K562 (cell line): Measurements from ENCODE around the gene WDR90. TPM values are rescaled to one million over a fixed set of nuclear protein-coding genes. Genes with fewer than 3 reads are reported as not detected.
A peak's percentile ranks its signal among the peaks of the same experiment; 100 is the strongest.

Experiments
- ATAC-seq: fragments of 200-7000 bp; cut with Tn5 transposase; 3 replicates; pipeline ENCODE4 v1.9.1; 2020; ENCODE audit warnings: moderate library complexity
- BruUV-seq: library from RNA; stranded (reverse); fragments of 400-500 nt; replicated peaks from 2 replicates; lab custom pipeline; 2021; lab: Mats Ljungman, UMichigan
- CTCF ChIA-PET: fragments of 300-600 bp; formaldehyde crosslinking; extraction: SDS; loops from one replicate; lab custom pipeline; 2021; ENCODE audit warnings: low intra/inter-chr PET ratio; lab: Yijun Ruan, JAX
- POLR2A ChIA-PET: fragments of 300-600, 350-650 bp; sonication (Branson Sonifier 250); formaldehyde crosslinking; extraction: SDS; loops from one replicate; lab custom pipeline; 2021; ENCODE audit warnings: antibody characterized with exemption, inconsistent platforms; lab: Yijun Ruan, JAX
- DNase-seq, 4 experiments: peaks; one replicate each; pipeline versions ENCODE4 v3.0.0 to v3.0.0-alpha.2; 2011 to 2018; ENCODE audit warnings: low spot score in 3 of 4, mixed read lengths in 3 of 4; ENCODE audit errors: extremely low read depth in 1 of 4
- FAIRE-seq: peaks from 2 replicates; lab custom pipeline; 2011; peaks lifted over from hg19 to GRCh38; lab: Jason Lieb, UNC
- H2AFZ ChIP-seq: 2 replicates; pipeline ENCODE4 v1.6.0; 2011; ENCODE audit warnings: low read depth, low read length, control low read depth, inconsistent platforms
- H3K27ac ChIP-seq: fragments of 200-600 bp; 3 replicates; pipeline ENCODE4 v1.8.0; 2011; ENCODE audit warnings: low read depth, mild to moderate bottlenecking, control low read depth, inconsistent platforms, low read length, moderate library complexity, mixed read lengths; ENCODE audit errors: extremely low read depth
- H3K27me3 ChIP-seq, 2 experiments: fragments of 300-600 bp in 1 of 2; 2 replicates in 1 of 2; 3 replicates in 1 of 2; pipeline versions ENCODE4 v1.6.0 to v1.8.0; 2011; ENCODE audit warnings: inconsistent platforms in 2 of 2, low read length in 2 of 2, mild to moderate bottlenecking in 1 of 2, mixed read lengths in 1 of 2, moderate library complexity in 1 of 2; ENCODE audit not compliant: control insufficient read depth in 2 of 2, insufficient read depth in 2 of 2
- H3K36me3 ChIP-seq: fragments of 300-600 bp; 3 replicates; pipeline ENCODE4 v1.8.0; 2011; ENCODE audit warnings: mild to moderate bottlenecking, low read length, inconsistent platforms; ENCODE audit not compliant: control insufficient read depth, insufficient read depth
- H3K4me1 ChIP-seq, 2 experiments: fragments of 200-600 bp in 1 of 2; replicated peaks in 1 of 2; 2 replicates in 1 of 2; 3 replicates in 1 of 2; pipeline versions ENCODE4 v1.5.1 to v1.8.0; 2011; ENCODE audit warnings: inconsistent platforms in 2 of 2, low read length in 2 of 2, mild to moderate bottlenecking in 1 of 2, mixed read lengths in 1 of 2, moderate library complexity in 1 of 2; ENCODE audit not compliant: control insufficient read depth in 2 of 2, insufficient read depth in 2 of 2
- H3K4me2 ChIP-seq: 2 replicates; pipeline ENCODE4 v1.6.1; 2011; ENCODE audit warnings: low read length, control low read depth, inconsistent platforms, mixed read lengths; ENCODE audit not compliant: insufficient read depth
- H3K4me3 ChIP-seq: fragments of 200-600 bp; sonication (generic), shearing (Covaris generic); 2 replicates; pipeline ENCODE4 v1.5.1; 2016; ENCODE audit warnings: control low read depth, inconsistent platforms
- H3K79me2 ChIP-seq: fragments of 200-600 bp; 3 replicates; pipeline ENCODE4 v1.8.0; 2011; ENCODE audit warnings: low read length, inconsistent platforms; ENCODE audit not compliant: control insufficient read depth, insufficient read depth
- H3K9ac ChIP-seq, 2 experiments: 2 replicates each; pipeline versions ENCODE4 v1.6.0 to v1.6.1; 2011; ENCODE audit warnings: low read depth in 2 of 2, low read length in 2 of 2, control low read depth in 1 of 2, inconsistent platforms in 1 of 2, mild to moderate bottlenecking in 1 of 2, mixed read lengths in 1 of 2; ENCODE audit not compliant: insufficient read depth in 1 of 2
- H3K9me1 ChIP-seq: one replicate; pipeline ENCODE4 v1.6.0; 2011; ENCODE audit warnings: inconsistent platforms, mild to moderate bottlenecking, low read length, moderate library complexity; ENCODE audit not compliant: control insufficient read depth, insufficient read depth
- H3K9me3 ChIP-seq: replicated peaks from 2 replicates; pipeline ENCODE4 v1.5.1; 2011; ENCODE audit warnings: low read depth, low read length, inconsistent platforms; ENCODE audit not compliant: control insufficient read depth, insufficient read depth
- H4K20me1 ChIP-seq: replicated peaks from 2 replicates; pipeline ENCODE4 v1.6.1; 2011; ENCODE audit warnings: low read length, inconsistent platforms, mixed read lengths; ENCODE audit not compliant: control insufficient read depth, insufficient read depth
- PHF8 ChIP-seq: fragments of 200-600 bp; sonication (generic); IDR thresholded peaks from 2 replicates; pipeline ENCODE4 v1.6.1; 2012; ENCODE audit warnings: mixed run types, mild to moderate bottlenecking, inconsistent platforms, low read length, moderate library complexity, borderline replicate concordance
- POLR2G ChIP-seq: fragments of 200-400 bp; formaldehyde crosslinking; IDR thresholded peaks from 2 replicates; pipeline ENCODE4 v1.6.1; 2017; ENCODE audit warnings: low read depth, mild to moderate bottlenecking, antibody characterized with exemption, low read length, moderate library complexity
- TGIF2 ChIP-seq: sonication (generic); formaldehyde crosslinking; IDR thresholded peaks from 2 replicates; pipeline ENCODE4 v1.8.1; 2022; ENCODE audit warnings: mild to moderate bottlenecking, missing genetic modification reagents, moderate library complexity
- ZNF175 ChIP-seq: fragments of 200-800 bp; sonication (Bioruptor generic); IDR thresholded peaks from 2 replicates; pipeline ENCODE4 v1.6.1; 2016; ENCODE audit warnings: low read depth, mild to moderate bottlenecking, missing genetic modification characterization, missing compliant biosample characterization
- ZNF740 ChIP-seq, 3 experiments: fragments of 200-800 bp in 1 of 3; sonication (Bioruptor generic) in 1 of 3; sonication (generic) in 1 of 3; formaldehyde crosslinking in 1 of 3; IDR thresholded peaks; 2 replicates each; pipeline versions ENCODE4 v1.6.1 to v1.8.0; 2016 to 2022; ENCODE audit warnings: mild to moderate bottlenecking in 2 of 3, missing compliant biosample characterization in 2 of 3, missing genetic modification characterization in 2 of 3, missing genetic modification reagents in 1 of 3
- WGBS: fragments of 100-300 bp; shearing (Covaris generic); methylation state at CpG from one replicate; pipeline ENCODE4 v1.1.6; 2016; ENCODE audit warnings: low coverage, mixed read lengths; ENCODE audit not compliant: insufficient coverage; ENCODE audit errors: missing lambda C conversion rate; 5-methylcytosine and 5-hydroxymethylcytosine counted together
- in situ Hi-C: fragments of 300-500 bp; cut with MboI; formaldehyde crosslinking; loops from 4 replicates; pipeline ENCODE4 v1.15.0; 2018; ENCODE audit warnings: inconsistent platforms, mixed read lengths
- intact Hi-C: fragments of 100-400 bp; cut with micrococcal nuclease; formaldehyde crosslinking; loops from 2 replicates; pipeline ENCODE4 v1.14.2; 2022
- polyA plus RNA-seq, 8 experiments: library from polyadenylated mRNA; depleted of rRNA in 4 of 8; stranded (reverse) in 5 of 8; unstranded in 3 of 8; fragments of >200 nt; fragmentation: Nextera tagmentation in 2 of 8; fragmentation: Illumina TruSeq in 1 of 8; extraction: Ambion mirVana in 2 of 8; extraction: Trizol in 1 of 8; gene quantifications; 2 replicates each; pipeline versions ENCODE4 v1.2.1 to v1.2.3, GENCODE V29; 2011 to 2014; ENCODE audit warnings: inconsistent platforms in 1 of 8, missing spikeins in 1 of 8
- total RNA-seq, 7 experiments: library from RNA; depleted of rRNA in 6 of 7; stranded (reverse); fragments of >200 nt in 6 of 7; fragmentation: Illumina TruSeq in 2 of 7; extraction: Trizol in 2 of 7; gene quantifications; 2 replicates each; pipeline versions ENCODE4 v1.2.1 to v1.2.3, GENCODE V29; 2011 to 2021; ENCODE audit warnings: low replicate concordance in 1 of 7
- TF ChIP-seq, protein P1 (sequence below): sonication (generic); formaldehyde crosslinking; IDR thresholded peaks from 2 replicates; pipeline ENCODE4 v1.8.1; 2023; ENCODE audit warnings: mild to moderate bottlenecking, missing genetic modification reagents

Gene WDR90
- total and polyA plus RNA-seq, 9 of the 15 experiments (the other 6 are each of a cell fraction or from before 2014, with no cell fraction given), result 0.44 to 12.6 (median 3.3) TPM

DNA sequence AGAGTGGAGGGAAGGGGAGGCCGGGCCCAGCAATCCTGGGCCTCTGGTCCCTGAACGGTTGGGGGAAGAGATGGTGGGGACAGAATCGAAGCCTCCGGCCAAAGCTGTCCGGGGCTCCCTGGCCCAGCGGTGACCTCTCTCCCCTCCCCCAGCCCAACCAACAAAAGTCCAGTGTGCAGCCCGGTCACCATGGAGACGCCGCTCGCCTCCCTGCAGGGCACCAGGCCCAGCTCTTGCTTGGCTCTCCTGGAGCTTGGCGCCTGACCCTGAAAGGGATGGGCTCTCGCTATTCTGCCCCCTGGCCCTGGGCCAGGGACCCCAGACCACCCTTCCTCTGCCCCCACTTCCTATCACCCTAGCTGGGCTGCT is 67.0 kb downstream of the WDR90 start (continued):
- TF ChIP-seq PHF8, result no peak
- TF ChIP-seq, all 486 proteins: peak for 8

DNA sequence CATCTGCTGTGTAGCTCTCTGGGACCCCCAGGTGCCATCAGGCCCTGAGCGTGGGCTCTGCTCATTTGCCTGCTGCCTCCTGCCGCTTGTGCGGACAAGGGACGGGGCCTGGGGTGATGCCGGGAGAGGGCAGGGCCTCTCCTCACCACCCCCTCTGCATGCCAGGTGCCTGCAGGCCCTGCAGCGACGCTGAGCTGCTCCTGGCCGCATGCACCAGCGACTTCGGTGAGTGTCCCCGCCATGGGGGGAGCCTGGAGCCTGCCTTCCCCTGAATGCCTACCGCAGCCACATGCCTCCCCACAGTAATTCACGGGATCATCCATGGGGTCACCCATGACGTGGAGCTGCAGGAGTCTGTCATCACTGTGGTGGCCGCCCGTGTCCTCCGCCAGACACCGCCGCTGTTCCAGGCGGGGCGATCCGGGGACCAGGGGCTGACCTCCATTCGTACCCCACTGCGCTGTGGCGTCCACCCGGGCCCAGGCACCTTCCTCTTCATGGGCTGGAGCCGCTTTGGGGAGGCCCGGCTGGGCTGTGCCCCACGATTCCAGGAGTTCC is 67.7 kb downstream of the WDR90 start:
- no peaks in the 10 kb centered on the region for H3K27me3 ChIP-seq
- H4K20me1 ChIP-seq, result no peaks in the 10 kb centered on the region; the same call in 1 of the 2 replicates
- H3K9ac ChIP-seq, result peak overlapping the region in 1 of 2 experiments; percentile 92; a peak in 2 of 4 replicates
- no TSS peak for BruUV-seq
- peaks cover 19% of the 10 kb centered on the region; the same call in 2 of the 3 replicates for H3K36me3 ChIP-seq
- peaks cover 12 to 86% of the 10 kb centered on the region in 2 experiments; a peak in 4 of 5 replicates for H3K4me1 ChIP-seq
- TF ChIP-seq POLR2G (peak; percentile 67), ZNF175 (CRISPR knock-in tag) (no peak), ZNF740 (CRISPR knock-in tag; IDR thresholded peaks at IDR 0.05) (0 out of 2 replicates have a peak, but pooled peaks have one; percentile 6), ZNF740 (tag; IDR thresholded peaks at IDR 0.05) (no peak), TGIF2 (CRISPR knock-in tag) (no peak)
- TF ChIP-seq, protein P1, sequence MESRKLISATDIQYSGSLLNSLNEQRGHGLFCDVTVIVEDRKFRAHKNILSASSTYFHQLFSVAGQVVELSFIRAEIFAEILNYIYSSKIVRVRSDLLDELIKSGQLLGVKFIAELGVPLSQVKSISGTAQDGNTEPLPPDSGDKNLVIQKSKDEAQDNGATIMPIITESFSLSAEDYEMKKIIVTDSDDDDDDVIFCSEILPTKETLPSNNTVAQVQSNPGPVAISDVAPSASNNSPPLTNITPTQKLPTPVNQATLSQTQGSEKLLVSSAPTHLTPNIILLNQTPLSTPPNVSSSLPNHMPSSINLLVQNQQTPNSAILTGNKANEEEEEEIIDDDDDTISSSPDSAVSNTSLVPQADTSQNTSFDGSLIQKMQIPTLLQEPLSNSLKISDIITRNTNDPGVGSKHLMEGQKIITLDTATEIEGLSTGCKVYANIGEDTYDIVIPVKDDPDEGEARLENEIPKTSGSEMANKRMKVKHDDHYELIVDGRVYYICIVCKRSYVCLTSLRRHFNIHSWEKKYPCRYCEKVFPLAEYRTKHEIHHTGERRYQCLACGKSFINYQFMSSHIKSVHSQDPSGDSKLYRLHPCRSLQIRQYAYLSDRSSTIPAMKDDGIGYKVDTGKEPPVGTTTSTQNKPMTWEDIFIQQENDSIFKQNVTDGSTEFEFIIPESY, result peak; percentile 95
- TF ChIP-seq, all 486 proteins: peak for 3
- ATAC-seq, result no peak
- Histone ChIP-seq H3K4me3 (no peak overlapping the region), H3K9me1 (peaks cover 3% of the 10 kb centered on the region), H3K27ac (no peak overlapping the region), H2AFZ (no peak overlapping the region), H3K4me2 (no peak overlapping the region), H3K9me3 (no peaks in the 10 kb centered on the region), H3K79me2 (peaks cover 38% of the 10 kb centered on the region)
- no peak for DNase-seq
- in situ Hi-C loops (loop anchor here (10.0 kb wide), 1 partner anchor 338 kb away; no protein-coding TSS in a partner anchor), intact Hi-C loops (no loop called here)
- FAIRE-seq, result no peak
- 94% methylated on average over 25 of the region's 29 CpGs for WGBS
- ChIA-PET POLR2A (interaction anchor here (0.9 to 1.5 kb wide), 2 partner anchors 10 to 26 kb away, joined by 4 read pairs; partner anchors contain the start of gene WDR24), CTCF (no interaction called here)

Other genes starting within 250 kb of the WDR90 start
Only the 7 nearest of the 25 such genes appear.
- gene WFIKKN1, start 18.4 kb upstream of the WDR90 start, total RNA-seq (2014; rRNA removed), result 0.50 and 0.57 TPM in 2 replicates
- not detected in 2 replicates for gene WFIKKN1, start 18.4 kb upstream of the WDR90 start, total RNA-seq (2014; rRNA removed; fragmentation: Illumina TruSeq; extraction: Trizol)
- 0.11 and 0.14 TPM in 2 replicates for gene WFIKKN1, start 18.4 kb upstream of the WDR90 start, total RNA-seq (2015; rRNA removed; fragmentation: Illumina TruSeq; extraction: Trizol)
- gene WFIKKN1, start 18.4 kb upstream of the WDR90 start, total RNA-seq (2021), result 0.85 and 1.1 TPM in 2 replicates
- gene WFIKKN1, start 18.4 kb upstream of the WDR90 start, polyA plus RNA-seq (2011; rRNA removed), result 0.18 and 0.22 TPM in 2 replicates
- gene WFIKKN1, start 18.4 kb upstream of the WDR90 start, polyA plus RNA-seq (2014; fragmentation: Illumina TruSeq; extraction: Trizol), result 0.14 TPM in 1 of 2 replicates, not detected in the other
- gene WFIKKN1, start 18.4 kb upstream of the WDR90 start, polyA plus RNA-seq (2014; fragmentation: Nextera tagmentation; extraction: Ambion mirVana), result not detected
- 0.30 and 0.54 TPM in 2 replicates for gene WFIKKN1, start 18.4 kb upstream of the WDR90 start, polyA plus RNA-seq (2014; rRNA removed)
- gene METTL26, start 13.1 kb upstream of the WDR90 start, total RNA-seq (2014; rRNA removed), result 198 and 279 TPM in 2 replicates
- gene METTL26, start 13.1 kb upstream of the WDR90 start, total RNA-seq (2014; rRNA removed; fragmentation: Illumina TruSeq; extraction: Trizol), result 22.9 and 36.2 TPM in 2 replicates
- gene METTL26, start 13.1 kb upstream of the WDR90 start, total RNA-seq (2015; rRNA removed; fragmentation: Illumina TruSeq; extraction: Trizol), result 75.4 and 76.5 TPM in 2 replicates
- 177 and 184 TPM in 2 replicates for gene METTL26, start 13.1 kb upstream of the WDR90 start, total RNA-seq (2021)
- 105 and 115 TPM in 2 replicates for gene METTL26, start 13.1 kb upstream of the WDR90 start, polyA plus RNA-seq (2011; rRNA removed)
- gene METTL26, start 13.1 kb upstream of the WDR90 start, polyA plus RNA-seq (2014; fragmentation: Illumina TruSeq; extraction: Trizol), result 80.9 and 91.6 TPM in 2 replicates
- 10 to 100 TPM in 1 of 2 experiments, 1 to 10 TPM in 1; 7.3 to 11.6 TPM for gene METTL26, start 13.1 kb upstream of the WDR90 start, polyA plus RNA-seq (2014; fragmentation: Nextera tagmentation; extraction: Ambion mirVana)
- 262 and 265 TPM in 2 replicates for gene METTL26, start 13.1 kb upstream of the WDR90 start, polyA plus RNA-seq (2014; rRNA removed)
- gene MCRIP2, start 7.5 kb upstream of the WDR90 start, total RNA-seq (2014; rRNA removed), result 120 and 148 TPM in 2 replicates
- gene MCRIP2, start 7.5 kb upstream of the WDR90 start, total RNA-seq (2014; rRNA removed; fragmentation: Illumina TruSeq; extraction: Trizol), result 3.4 and 6.3 TPM in 2 replicates
- 55.8 and 56.1 TPM in 2 replicates for gene MCRIP2, start 7.5 kb upstream of the WDR90 start, total RNA-seq (2015; rRNA removed; fragmentation: Illumina TruSeq; extraction: Trizol)
- gene MCRIP2, start 7.5 kb upstream of the WDR90 start, total RNA-seq (2021), result 110 and 124 TPM in 2 replicates
- 35.2 and 47.4 TPM in 2 replicates for gene MCRIP2, start 7.5 kb upstream of the WDR90 start, polyA plus RNA-seq (2011; rRNA removed)
- gene MCRIP2, start 7.5 kb upstream of the WDR90 start, polyA plus RNA-seq (2014; fragmentation: Illumina TruSeq; extraction: Trizol), result 12.8 and 40.4 TPM in 2 replicates
- gene MCRIP2, start 7.5 kb upstream of the WDR90 start, polyA plus RNA-seq (2014; fragmentation: Nextera tagmentation; extraction: Ambion mirVana), result 1 to 10 TPM in 1 of 2 experiments, under 1 TPM in 1; 0.80 to 3.5 TPM
- 111 and 123 TPM in 2 replicates for gene MCRIP2, start 7.5 kb upstream of the WDR90 start, polyA plus RNA-seq (2014; rRNA removed)
- gene RHOT2, start 18.8 kb downstream of the WDR90 start, total RNA-seq (2014; rRNA removed), result 116 and 158 TPM in 2 replicates
- 18.6 and 26.7 TPM in 2 replicates for gene RHOT2, start 18.8 kb downstream of the WDR90 start, total RNA-seq (2014; rRNA removed; fragmentation: Illumina TruSeq; extraction: Trizol)
- gene RHOT2, start 18.8 kb downstream of the WDR90 start, total RNA-seq (2015; rRNA removed; fragmentation: Illumina TruSeq; extraction: Trizol), result 83.6 and 87.9 TPM in 2 replicates
- 267 TPM in 2 replicates for gene RHOT2, start 18.8 kb downstream of the WDR90 start, total RNA-seq (2021)
- gene RHOT2, start 18.8 kb downstream of the WDR90 start, polyA plus RNA-seq (2011; rRNA removed), result 118 and 173 TPM in 2 replicates
- gene RHOT2, start 18.8 kb downstream of the WDR90 start, polyA plus RNA-seq (2014; fragmentation: Illumina TruSeq; extraction: Trizol), result 112 and 139 TPM in 2 replicates
- gene RHOT2, start 18.8 kb downstream of the WDR90 start, polyA plus RNA-seq (2014; fragmentation: Nextera tagmentation; extraction: Ambion mirVana), result 1 to 10 TPM; 5.0 to 6.8 TPM
- 373 and 378 TPM in 2 replicates for gene RHOT2, start 18.8 kb downstream of the WDR90 start, polyA plus RNA-seq (2014; rRNA removed)
- 2.7 and 3.9 TPM in 2 replicates for gene RHBDL1, start 26.3 kb downstream of the WDR90 start, total RNA-seq (2014; rRNA removed)
- 0.11 TPM in 1 of 2 replicates, not detected in the other for gene RHBDL1, start 26.3 kb downstream of the WDR90 start, total RNA-seq (2014; rRNA removed; fragmentation: Illumina TruSeq; extraction: Trizol)
- gene RHBDL1, start 26.3 kb downstream of the WDR90 start, total RNA-seq (2015; rRNA removed; fragmentation: Illumina TruSeq; extraction: Trizol), result 0.79 and 0.94 TPM in 2 replicates
- 3.6 and 4.0 TPM in 2 replicates for gene RHBDL1, start 26.3 kb downstream of the WDR90 start, total RNA-seq (2021)
- 1.7 and 3.5 TPM in 2 replicates for gene RHBDL1, start 26.3 kb downstream of the WDR90 start, polyA plus RNA-seq (2011; rRNA removed)
- 0.55 and 1.1 TPM in 2 replicates for gene RHBDL1, start 26.3 kb downstream of the WDR90 start, polyA plus RNA-seq (2014; fragmentation: Illumina TruSeq; extraction: Trizol)
- under 1 TPM in 1 of 2 experiments, not detected in 1; 0.03 TPM for gene RHBDL1, start 26.3 kb downstream of the WDR90 start, polyA plus RNA-seq (2014; fragmentation: Nextera tagmentation; extraction: Ambion mirVana)
- 3.4 and 5.6 TPM in 2 replicates for gene RHBDL1, start 26.3 kb downstream of the WDR90 start, polyA plus RNA-seq (2014; rRNA removed)
- 251 and 276 TPM in 2 replicates for gene STUB1, start 31.0 kb downstream of the WDR90 start, total RNA-seq (2014; rRNA removed)
- gene STUB1, start 31.0 kb downstream of the WDR90 start, total RNA-seq (2014; rRNA removed; fragmentation: Illumina TruSeq; extraction: Trizol), result 65.4 and 88.2 TPM in 2 replicates
- 147 and 168 TPM in 2 replicates for gene STUB1, start 31.0 kb downstream of the WDR90 start, total RNA-seq (2015; rRNA removed; fragmentation: Illumina TruSeq; extraction: Trizol)
- 191 and 213 TPM in 2 replicates for gene STUB1, start 31.0 kb downstream of the WDR90 start, total RNA-seq (2021)
- 114 TPM in 2 replicates for gene STUB1, start 31.0 kb downstream of the WDR90 start, polyA plus RNA-seq (2011; rRNA removed)
- gene STUB1, start 31.0 kb downstream of the WDR90 start, polyA plus RNA-seq (2014; fragmentation: Illumina TruSeq; extraction: Trizol), result 152 and 188 TPM in 2 replicates
- 10 to 100 TPM; 10.6 to 27.7 TPM for gene STUB1, start 31.0 kb downstream of the WDR90 start, polyA plus RNA-seq (2014; fragmentation: Nextera tagmentation; extraction: Ambion mirVana)
- gene STUB1, start 31.0 kb downstream of the WDR90 start, polyA plus RNA-seq (2014; rRNA removed), result 193 and 200 TPM in 2 replicates
- 48.3 and 63.8 TPM in 2 replicates for gene JMJD8, start 35.0 kb downstream of the WDR90 start, total RNA-seq (2014; rRNA removed)
- 9.6 and 15.8 TPM in 2 replicates for gene JMJD8, start 35.0 kb downstream of the WDR90 start, total RNA-seq (2014; rRNA removed; fragmentation: Illumina TruSeq; extraction: Trizol)
- gene JMJD8, start 35.0 kb downstream of the WDR90 start, total RNA-seq (2015; rRNA removed; fragmentation: Illumina TruSeq; extraction: Trizol), result 28.3 and 29.3 TPM in 2 replicates
- 50.6 and 56.6 TPM in 2 replicates for gene JMJD8, start 35.0 kb downstream of the WDR90 start, total RNA-seq (2021)
- 22.2 and 33.4 TPM in 2 replicates for gene JMJD8, start 35.0 kb downstream of the WDR90 start, polyA plus RNA-seq (2011; rRNA removed)
- gene JMJD8, start 35.0 kb downstream of the WDR90 start, polyA plus RNA-seq (2014; fragmentation: Illumina TruSeq; extraction: Trizol), result 43.3 and 47.9 TPM in 2 replicates
- gene JMJD8, start 35.0 kb downstream of the WDR90 start, polyA plus RNA-seq (2014; fragmentation: Nextera tagmentation; extraction: Ambion mirVana), result 1 to 10 TPM; 1.2 to 2.3 TPM
- gene JMJD8, start 35.0 kb downstream of the WDR90 start, polyA plus RNA-seq (2014; rRNA removed), result 46.6 and 48.7 TPM in 2 replicates